GM19328 (cell line): ENCODE measurements around the gene RFTN1.

ENCODE experiments used
- ATAC-seq: cut with Tn5 transposase; IDR thresholded peaks from one replicate; pipeline ENCODE4 v1.9.1; 2021; ENCODE audit warnings: mild to moderate bottlenecking, moderate library complexity; ENCODE audit not compliant: unreplicated experiment

The RFTN1 gene

GRCh38 chr3:16513141-16514020 is at the start of gene RFTN1:
Gene RFTN1, minus strand, starts transcription at chr3:16513699. Its CDS starts 19,830 bp downstream, at chr3:16493869.
- no peak for ATAC-seq

DNA sequence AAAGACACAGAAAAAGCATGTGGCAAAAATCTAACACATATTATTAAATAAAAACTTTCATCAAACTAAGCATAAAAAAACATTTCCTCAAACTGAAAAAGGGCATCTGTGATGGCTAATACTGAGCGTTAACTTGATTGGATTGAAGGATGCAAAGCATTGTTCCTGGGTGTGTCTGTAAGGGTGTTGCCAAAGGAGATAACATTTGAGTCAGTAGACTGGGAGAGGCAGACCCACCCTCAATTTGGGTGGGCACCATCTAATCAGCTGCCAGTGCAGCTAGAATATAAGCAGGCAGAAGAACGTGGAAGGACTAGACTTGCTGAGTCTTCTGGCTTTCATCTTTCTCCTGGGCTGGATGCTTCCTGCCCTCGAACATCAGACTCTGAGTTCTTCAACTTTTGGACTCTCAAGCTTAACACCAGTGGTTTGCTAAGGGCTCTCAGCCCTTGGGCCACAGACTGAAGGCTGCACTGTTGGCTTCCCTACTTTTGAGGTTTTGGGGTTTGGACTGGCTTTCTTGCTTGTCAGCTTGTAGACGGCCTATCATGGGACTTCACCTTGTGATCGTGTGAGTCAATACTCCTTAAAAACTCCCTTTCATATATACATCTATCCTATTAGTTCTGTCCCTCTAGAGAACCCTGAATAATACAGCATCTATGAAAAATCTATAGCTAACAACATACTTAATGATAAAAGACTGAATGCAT is 46.3 kb upstream of the RFTN1 start:
- no peak for ATAC-seq

DNA sequence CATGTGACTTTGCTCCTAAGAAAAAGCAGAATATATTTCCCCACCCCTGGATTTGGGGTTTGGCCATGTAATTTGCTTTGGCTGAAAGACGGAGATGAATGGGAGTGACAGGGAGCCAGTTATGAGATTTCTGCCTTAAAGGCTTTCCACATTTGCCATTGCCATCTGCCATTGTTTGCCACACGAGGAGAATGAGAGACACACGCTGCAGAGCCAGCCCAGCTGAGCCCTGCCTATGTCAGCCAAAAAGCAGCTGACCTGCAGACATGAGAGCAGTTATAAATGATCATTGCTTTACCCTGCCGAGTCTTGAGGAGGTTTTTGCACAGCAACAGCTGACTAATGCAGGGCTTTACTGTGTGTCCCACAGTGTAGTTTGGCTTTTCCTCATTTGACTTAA is 40.6 kb upstream of the RFTN1 start:
- ATAC-seq, result no peak

GRCh38 chr3:16552757-16553156 is 39.3 kb upstream of the RFTN1 start:
- ATAC-seq, result no peak

DNA sequence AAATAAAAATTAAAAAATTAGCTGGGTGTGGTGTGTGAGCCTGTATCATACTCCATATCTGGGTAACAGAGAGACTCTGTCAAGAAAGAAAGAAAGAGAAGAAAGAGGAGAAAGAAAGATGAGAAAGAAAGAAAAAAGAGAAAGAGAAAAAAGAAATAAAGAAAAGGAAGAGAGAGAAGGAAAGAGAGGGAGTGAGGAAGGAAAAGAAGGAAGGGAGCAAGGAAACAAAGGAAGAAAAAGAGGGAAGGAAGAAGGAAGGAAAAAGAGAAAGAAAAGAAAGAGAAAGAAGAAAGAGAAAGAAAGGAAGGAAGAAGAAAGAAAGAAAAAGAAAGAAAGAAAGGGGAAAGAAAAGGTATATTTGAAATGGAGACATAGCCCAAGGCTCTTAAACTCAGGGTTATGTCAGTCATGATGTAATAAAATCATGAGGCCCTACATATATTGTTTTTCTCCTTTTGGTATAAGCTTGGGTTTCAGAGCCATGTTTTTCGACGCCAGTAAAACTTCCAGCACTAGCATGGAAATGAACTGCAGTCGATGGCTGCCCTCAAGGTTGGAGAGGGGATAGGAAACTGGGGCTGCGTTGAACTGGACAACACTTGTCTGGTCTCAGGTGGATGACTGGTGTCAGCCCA is 38.0 kb upstream of the RFTN1 start:
- no peak for ATAC-seq

GRCh38 chr3:16550676-16551341 is 37.3 kb upstream of the RFTN1 start:
- no peak for ATAC-seq

DNA sequence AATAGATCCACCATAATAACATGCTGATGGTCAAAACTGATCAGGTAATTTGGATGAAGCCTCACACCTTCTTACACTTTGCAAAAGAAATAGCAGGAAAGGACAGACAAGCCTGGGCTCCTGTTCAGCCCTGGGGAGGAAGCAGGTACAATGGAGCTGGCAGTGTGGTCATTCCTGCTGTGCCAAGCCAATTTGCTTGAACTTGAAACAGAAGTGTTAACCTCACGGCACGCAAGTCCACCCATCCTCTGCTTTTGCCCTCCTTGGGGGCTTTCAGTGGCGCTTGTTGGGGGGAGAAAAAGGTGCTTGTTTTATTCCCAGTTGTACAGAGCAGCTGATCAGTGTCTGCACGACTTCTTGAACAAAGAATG is 36.8 kb upstream of the RFTN1 start:
- no peak for ATAC-seq

DNA sequence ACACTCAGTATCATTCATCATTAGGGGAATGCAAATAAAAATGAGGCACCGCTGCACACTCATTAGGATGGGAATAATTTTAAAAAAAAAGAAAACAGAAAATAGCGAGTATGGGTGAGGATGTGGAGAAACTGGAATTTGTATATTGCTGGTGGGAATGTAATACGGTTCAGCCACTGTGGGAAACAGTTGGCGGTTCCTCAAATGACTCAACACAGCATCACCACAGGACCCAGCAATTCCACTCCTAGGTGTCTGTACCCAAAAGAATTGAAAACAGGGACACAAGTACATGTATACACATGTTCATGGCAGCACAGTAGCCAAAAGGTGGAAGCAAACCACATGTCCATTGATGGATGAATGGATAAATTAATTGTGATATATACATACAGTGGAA is 35.2 kb upstream of the RFTN1 start:
- ATAC-seq, result no peak

GRCh38 chr3:16547561-16548357 is 34.3 kb upstream of the RFTN1 start:
- ATAC-seq, result no peak

DNA sequence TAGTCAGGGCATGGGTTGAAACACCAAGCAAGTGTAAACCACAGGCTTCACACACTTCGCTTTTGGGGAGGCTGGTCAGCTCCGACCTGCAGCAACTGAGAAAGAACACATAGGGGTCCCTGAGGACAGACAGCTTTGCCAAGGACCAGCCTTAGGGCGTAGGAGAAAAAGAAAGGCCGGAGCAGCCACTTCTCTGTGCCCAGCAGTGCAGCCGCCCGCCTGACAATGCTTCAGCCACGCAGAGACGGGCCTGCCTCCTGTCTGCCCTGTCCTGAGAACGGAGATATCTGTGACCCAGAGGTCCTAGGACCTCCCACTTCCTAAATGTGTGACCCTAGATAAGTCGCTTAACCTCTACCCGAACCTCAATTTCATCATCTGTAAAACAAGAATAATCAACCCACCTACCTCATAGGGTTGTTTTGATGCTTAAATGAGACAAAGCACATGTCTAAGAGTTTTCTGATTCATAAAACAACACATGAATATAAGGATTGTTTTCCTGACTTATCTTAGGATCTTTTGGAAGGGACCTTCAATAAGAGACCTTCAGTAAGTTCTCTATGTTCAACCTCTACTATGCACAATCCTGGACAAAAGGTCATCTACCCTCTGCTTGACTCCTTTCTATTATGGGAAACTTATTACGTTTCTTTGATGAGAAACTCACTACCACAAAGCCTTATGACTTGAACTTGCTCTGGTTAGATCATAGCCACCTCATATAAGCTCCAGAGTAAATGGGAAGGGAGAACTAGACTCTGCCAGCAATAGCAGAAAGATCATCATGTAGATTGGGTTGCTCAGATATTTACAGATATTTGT is 32.9 kb upstream of the RFTN1 start:
- ATAC-seq, result no peak

DNA sequence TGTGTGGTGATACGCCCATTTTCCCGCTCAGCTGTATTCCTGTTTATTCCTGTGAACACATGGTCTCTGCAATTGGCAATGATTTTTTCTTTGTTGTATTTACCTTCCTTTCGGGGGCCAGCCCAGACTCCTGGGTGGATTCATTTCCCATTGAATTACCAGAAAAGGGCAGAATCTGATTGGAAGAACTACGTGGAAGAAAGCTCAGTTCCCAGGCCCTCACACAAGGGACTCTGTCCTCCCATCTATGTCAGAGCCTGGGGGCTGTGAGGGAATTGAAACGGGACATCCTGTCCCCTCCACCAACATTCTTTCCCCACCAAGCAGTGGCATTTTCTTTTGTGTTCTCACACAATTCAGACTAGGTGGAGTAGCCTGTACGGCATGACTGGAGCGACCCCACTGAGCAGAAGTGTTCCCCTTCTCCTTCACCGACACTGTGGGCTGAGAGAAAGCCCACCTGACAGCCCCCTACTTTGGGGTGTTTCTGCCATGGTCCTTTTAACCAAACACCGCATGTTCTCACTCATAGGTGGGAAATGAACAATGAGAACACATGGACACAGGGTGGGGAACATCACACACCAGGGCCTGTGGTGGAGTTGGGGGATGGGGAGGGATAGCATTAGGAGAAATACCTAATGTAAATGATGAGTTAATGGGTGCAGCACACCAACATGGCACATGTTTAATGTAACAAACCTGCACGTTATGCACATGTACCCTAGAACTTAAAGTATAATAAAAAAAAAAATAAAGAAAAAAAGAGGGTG is 32.1 kb upstream of the RFTN1 start:
- ATAC-seq, result no peak

GRCh38 chr3:16543242-16543864 is 29.9 kb upstream of the RFTN1 start:
- ATAC-seq, result no peak

GRCh38 chr3:16538507-16538906 is 25.0 kb upstream of the RFTN1 start:
- no peak for ATAC-seq

DNA sequence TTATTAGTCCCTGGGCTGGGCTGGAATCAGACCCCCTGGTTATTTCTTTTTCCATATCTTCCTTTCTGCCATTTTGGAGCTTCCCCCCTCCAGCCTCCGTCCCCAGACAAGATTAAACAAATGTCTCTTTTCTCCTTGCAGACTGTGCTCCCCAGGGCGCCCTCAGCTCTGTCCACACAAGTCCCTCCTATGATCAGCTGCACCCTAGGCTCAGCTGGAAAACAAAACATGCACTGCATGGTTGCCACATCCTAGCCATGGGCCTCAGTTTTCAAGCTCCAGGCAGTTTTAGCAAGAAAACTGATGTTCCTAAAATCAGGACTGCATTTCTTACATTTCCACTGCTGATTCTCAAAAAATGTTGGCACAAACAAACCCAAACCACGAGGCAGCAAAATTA is 23.5 kb upstream of the RFTN1 start:
- no peak for ATAC-seq

DNA sequence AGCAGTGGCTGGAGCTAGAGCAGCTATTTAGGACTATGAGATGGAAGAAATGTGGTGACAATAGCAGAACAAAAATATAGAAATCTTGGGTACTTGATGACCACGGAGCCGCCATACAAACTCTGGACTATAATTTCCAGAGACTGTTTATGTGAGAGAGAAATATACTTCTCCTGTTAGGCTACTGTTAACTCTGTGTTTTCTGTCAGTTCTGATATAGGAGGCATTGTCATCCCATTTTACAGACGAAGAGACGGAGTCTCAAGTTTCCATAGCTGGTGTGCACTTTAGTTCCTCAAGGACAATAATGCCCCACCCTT is 22.8 kb upstream of the RFTN1 start:
- no peak for ATAC-seq

- no peak for ATAC-seq
These were observed 21.3 kb upstream of the RFTN1 start for GRCh38 chr3:16534640-16535262.

DNA sequence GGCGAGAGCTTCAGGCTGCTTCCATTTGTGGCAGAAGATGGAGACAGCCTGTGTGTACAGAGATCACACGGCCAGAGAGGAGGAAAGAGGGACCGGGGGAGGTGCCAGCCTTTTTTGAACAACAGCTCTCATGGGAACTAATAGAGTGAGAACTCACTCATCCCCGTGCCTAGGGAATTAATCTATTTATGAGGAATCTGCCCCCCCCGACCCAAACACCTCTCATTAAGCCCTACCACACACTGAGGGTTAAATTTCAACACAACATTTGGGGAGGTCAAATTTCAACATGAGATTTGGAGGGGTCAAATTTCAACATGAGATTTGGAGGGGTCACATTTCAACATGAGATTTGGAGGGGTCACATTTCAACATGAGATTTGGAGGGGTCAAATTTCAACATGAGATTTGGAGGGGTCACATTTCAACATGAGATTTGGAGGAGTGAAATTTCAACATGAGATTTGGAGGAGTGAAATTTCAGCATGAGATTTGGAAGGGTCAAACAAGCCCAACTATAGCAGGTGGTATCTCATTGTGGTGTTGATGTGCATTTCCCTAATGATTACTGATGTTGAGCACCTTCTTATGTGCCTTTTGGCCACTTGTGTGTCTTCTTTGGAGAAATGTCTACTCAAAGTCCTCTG is 20.6 kb upstream of the RFTN1 start:
- no peak for ATAC-seq

- ATAC-seq, result no peak
These were observed 15.8 kb upstream of the RFTN1 start for GRCh38 chr3:16529264-16529663.
